NCI-H82 (cell line): Measurements from ENCODE around the gene RPS18.

Experiments used
- DNase-seq: peaks from one replicate; lab custom pipeline; 2025; lab: John Stamatoyannopoulos, UW

The RPS18 gene

GRCh38 chr6:33289784-33290315 is 18.0 kb downstream of the RPS18 start:
- no peak for DNase-seq

- no peak for DNase-seq
Measured at GRCh38 chr6:33290459-33290858, 18.6 kb downstream of the RPS18 start.

GRCh38 chr6:33292996-33293682 is 21.3 kb downstream of the RPS18 start:
- no peak for DNase-seq

DNA sequence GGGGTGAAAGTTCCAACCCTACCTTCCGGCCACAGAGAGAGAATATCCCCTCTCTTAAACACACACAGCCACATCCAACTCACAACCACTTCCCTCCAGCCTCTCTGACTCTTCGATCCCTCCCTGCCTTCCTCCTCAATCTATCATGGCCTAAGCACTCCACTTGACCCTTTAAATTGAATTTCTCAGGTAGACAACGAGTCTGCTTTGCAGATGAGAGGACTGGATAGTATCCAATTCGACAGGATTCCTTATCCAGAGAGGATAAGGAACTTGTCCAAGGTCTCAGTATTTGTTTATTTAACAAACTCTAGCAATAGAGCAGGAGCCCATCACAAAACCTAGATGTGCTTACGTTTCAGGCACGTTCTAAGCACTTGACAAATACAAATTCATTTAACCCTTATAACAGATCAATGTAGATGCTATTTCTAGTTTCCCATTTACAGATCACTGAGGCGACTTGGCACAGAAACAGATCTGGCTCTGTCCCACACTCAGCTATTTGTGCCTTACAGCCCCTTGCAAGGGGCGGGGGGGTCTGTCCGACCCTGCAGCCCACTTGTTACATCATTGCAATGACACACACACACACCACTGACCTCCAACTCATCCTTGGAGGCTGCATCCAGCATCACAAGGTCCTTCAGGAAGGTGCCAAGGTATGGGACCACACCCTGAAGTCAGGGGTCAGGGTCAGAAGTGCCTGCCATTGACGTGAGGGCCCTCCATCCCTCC is 22.4 kb downstream of the RPS18 start:
- DNase-seq, result no peak

GRCh38 chr6:33295621-33296369 is 23.9 kb downstream of the RPS18 start:
- no peak for DNase-seq

DNA sequence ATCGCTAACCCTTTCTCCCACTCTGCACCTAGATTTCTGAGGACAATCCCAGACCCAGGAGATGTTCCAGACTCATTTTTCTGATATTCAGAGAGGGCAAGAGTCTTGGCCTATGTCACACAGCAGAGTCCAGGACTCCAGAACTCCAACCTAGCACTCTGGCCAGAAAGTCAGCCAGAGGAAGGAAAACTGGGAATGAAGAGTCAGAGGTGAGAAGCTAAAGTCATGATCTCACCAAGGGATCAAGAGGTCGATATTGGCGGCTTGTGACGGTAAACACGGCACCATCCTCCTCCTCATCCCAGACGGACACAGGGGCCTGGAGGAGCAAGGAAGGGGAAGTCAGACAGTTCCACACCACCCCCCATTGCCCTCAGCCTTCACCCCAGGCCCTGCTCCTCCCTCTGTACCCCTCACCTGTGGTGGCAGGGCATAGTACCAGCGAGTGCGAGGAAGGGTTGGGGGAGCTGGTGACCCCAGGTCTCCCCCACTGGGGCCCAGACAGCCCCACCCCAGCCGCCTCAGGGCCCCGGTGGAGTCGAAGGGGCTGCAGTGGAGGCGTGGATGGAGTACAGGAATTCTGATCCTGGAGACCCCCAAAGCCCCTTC is 25.0 kb downstream of the RPS18 start:
- no peak for DNase-seq

DNA sequence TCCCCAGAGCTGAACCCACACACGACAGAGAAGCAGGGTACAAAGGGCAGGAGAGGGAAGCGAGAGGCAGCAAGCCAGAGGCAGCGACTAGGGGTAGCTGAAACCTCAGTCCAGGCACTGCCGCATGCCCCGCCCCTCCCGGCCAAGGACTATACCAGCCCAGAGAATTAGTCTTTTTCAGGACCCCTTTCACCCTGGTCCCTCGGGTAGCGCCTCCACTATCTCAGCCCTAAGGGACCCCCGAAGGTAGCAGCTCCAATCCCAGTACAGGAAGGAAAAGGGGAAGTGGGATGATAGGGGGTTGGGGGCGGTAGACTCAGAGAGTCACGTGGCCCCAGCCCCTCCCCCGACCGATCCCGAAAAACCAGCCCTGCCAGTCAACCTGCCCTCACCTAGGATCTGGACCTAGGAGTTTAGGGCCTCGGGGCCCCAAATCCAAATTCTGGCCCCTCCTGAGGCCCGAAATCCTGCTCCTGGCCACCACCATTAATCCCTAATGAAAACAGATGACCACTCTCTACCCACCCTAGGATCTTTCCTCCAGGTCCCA is 25.6 kb downstream of the RPS18 start:
- DNase-seq, result peak; percentile 51

DNA sequence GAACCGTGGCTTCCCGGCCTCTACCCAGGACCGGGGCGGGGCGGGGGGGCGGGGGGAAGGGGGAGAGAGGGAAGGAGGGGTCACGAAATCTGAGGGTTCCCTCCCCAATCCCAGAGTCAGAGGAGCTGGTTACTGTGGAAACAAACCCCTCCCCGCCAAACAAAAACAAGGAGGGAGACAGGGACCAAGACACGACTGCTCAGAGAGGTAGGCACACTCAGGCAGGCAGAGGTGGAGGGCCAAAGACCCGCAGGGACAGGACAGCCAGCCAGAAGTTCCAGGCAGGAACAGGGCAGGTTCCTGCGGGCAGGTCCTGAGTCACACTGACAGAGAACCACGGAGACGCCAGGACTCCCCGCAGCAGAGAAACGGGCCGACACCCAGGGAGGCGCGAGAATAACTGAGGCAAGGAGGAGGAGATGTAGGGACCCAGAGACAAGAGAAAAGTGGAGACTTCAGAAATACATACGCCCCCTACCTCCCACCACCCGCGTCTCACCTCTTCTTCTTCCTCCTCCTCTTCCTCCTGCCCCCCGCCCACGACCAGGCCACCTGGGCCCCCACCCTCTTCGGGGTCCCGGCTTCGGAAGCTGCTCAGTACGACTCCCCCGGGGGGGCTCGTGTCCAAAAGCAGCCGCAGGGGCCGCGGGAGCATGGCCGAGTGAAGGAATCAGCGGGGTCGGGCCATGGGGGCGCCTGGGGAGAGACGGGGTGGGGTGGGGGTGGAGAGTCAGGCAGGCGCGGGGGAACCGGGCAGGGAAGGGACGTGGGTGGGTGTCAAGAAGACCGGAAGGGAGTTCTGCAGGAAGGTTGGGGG is 26.3 kb downstream of the RPS18 start:
- DNase-seq, result peak; percentile 68

GRCh38 chr6:33298773-33299236 is 26.9 kb downstream of the RPS18 start, which contains the start of gene RGL2:
RGL2 (minus strand) TSS chr6:33298942; CDS start chr6:33298610, 332 bp downstream.
- DNase-seq, result peak; percentile 76

- peak; percentile 98 for DNase-seq
Measured at GRCh38 chr6:33299237-33299944, 27.5 kb downstream of the RPS18 start.

DNA sequence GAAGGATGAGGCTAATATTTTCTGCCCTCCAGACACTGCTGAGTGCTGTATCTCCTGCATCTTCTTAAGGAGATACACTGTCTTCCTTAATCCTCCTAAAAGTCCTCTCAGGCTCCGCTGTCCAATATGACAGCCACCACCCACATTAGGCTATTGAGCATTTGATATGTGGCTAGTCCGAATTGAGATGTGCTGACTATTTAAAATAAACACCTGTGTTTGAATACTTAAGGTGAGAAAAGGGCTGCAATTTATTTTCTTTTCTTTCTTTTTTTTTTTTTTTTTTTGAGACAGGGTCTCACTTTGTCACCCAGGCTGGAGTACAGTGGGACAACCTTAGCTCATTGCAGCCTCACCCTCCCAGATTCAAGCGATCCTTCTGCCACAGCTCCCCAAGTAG is 30.0 kb downstream of the RPS18 start:
- no peak for DNase-seq

DNA sequence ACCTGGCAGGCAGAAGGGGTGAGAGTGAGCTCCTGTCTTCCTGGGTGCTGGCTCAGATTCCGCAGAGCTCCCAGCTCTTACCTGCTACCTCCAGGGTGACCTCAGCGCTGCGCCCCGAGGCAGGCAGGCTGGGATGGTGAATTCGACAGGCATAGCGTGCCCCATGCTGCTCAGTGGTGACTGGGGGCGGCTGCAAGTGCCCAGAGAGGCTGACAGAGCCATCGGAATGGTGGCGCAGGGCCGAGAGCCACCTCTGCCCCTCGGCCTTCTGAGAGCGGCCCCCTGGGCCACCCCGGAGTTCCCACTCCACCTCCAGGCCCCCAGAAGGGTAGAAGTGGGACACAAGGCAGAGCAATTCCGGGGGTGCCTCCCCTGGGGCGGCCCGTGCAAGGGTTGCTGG is 32.3 kb downstream of the RPS18 start:
- DNase-seq, result no peak

GRCh38 chr6:33305052-33305451 is 33.2 kb downstream of the RPS18 start:
- DNase-seq, result no peak

DNA sequence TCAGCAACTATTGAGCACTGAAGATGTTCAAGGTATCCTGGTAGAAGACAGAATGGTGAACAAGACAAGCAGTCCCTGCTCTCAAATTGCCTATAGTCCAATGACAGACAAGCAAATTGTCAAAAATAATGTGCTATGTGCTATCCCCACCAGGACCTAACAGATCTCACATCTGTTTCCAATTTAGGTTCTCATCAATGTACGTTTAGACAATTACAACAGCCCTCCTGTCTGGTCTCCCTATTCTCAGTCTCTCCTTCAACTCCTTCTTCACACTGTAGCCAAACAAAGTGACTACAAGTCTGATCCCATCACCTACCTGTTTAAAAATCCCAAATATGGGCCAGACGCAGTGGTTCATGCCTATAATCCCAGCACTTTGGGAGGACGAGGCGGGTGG is 34.5 kb downstream of the RPS18 start:
- DNase-seq, result no peak

DNA sequence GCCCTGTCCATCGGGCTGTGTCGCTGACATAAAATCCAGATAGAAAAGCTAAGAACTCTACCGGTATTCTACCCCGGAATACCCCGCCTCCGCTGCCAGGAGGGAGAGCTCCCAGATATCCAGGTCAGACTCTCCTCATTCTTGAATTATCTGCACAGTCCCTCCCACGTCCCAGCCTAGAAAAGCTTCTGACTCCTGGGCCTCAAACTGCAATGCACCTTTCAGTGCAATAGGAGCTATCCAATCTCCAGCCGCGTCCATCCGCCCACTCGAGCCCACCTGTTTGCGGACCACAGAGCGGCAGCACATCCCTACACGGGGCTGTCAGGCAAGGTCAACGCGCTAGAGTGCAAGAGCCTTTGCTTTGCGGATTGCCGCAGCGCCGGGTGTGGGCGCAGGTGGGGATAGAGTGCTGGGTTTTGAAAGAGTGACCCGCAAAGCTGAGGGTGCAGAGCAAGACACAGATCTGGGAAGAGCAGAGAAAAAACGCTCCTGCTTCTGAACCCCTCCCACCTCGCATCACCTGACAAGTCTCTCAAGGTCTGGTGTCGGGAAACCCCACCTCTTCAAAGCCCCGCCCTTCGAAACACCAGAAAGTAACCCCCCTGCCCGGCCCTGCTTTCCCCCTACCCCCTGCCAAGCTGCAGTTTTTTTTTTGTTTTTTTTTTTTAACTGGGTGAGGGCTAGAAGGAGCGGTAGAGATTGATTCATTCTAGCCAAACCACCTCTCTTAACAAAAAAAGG is 40.7 kb downstream of the RPS18 start:
- peak; percentile 75 for DNase-seq

GRCh38 chr6:33313105-33313708 is 41.3 kb downstream of the RPS18 start:
- peak; percentile 48 for DNase-seq

- DNase-seq, result peak; percentile 51
Measured at GRCh38 chr6:33313709-33314514, 42.0 kb downstream of the RPS18 start, which contains the start of gene TAPBP. TAPBP (minus strand) TSS chr6:33314078; CDS start chr6:33314041, 37 bp downstream.

- peak; percentile 39 for DNase-seq
Measured at GRCh38 chr6:33314515-33314942, 42.7 kb downstream of the RPS18 start.
